ENCODE measurements around the gene TTBK2.

TTBK2 gene

DNA sequence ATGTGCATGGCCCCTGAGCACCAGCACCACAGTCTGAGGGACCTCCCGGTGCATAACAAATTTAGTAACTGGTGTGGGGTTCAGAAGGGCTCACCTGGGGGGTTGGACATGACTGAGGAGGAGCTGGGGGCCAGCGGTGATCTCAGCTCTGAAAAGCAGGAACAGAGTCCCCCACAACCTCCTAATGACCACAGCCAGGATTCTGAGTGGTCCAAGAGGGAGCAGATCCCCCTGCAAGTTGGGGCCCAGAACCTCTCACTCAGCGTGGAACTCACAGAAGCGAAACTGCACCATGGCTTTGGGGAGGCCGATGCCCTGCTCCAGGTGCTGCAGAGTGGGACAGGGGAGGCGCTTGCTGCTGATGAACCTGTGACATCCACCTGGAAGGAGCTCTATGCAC lies 226.6 kb downstream of the TTBK2 start:
- no peak for DNase-seq (ENCODE audit: low read depth in 2 of 2)

DNA sequence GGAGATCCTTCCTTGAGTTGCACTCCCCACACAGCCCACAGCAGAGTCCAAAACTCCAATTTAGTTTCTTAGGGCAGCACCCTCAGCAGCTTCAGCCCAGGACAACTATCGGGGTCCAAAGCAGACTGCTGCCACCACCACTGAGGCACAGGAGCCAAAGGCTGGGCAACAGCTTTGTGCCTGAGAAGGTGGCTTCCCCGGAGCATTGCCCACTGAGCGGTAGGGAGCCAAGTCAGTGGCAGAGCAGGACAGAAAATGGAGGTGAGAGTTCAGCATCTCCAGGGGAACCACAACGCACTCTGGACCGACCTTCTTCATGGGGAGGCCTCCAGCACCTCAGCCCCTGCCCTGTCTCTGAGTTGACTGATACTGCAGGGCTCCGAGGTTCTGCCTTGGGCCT lies 227.1 kb downstream of the TTBK2 start:
- no peak for DNase-seq (ENCODE audit: low read depth in 2 of 2)

- no peak for DNase-seq (ENCODE audit: low read depth in 2 of 2)
Observed at GRCh38 chr15:42692997-42693396, 227.6 kb downstream of the TTBK2 start.

- no peak for DNase-seq (ENCODE audit: low read depth in 2 of 2)
Observed at GRCh38 chr15:42692536-42692935, 228.0 kb downstream of the TTBK2 start.

DNA sequence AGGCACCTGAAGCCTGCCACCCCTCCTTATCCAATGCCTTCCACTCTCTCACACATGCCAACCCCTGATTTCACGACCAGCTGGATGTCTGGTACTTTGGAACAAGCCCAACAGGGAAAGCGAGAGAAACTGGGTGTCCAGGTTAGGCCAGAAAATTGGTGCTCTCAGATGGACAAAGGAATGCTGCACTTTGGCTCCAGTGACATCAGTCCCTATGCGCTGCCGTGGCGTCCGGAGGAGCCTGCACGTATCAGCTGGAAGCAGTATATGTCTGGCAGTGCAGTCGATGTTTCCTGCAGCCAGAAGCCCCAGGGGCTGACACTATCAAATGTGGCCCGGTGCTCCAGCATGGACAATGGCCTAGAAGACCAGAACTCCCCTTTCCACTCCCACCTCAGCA lies 228.8 kb downstream of the TTBK2 start:
- DNase-seq (ENCODE audit: low read depth in 2 of 2): no peak

DNA sequence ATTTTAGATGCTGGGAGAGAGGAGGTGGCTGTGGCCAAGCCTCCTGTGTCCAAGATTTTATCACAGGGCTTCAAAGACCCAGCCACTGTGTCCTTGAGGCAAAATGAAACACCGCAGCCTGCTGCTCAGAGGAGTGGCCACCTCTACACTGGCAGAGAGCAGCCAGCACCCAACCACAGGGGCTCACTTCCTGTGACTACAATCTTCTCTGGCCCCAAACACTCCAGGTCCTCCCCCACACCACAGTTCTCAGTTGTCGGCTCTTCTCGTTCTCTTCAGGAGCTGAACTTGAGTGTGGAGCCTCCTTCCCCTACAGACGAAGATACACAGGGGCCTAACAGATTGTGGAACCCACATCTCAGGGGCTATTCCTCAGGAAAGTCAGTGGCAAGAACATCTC lies 229.3 kb downstream of the TTBK2 start:
- no peak for DNase-seq (ENCODE audit: low read depth in 2 of 2)

All from activated CD8-positive, alpha-beta memory T cell treated with anti-CD3 and anti-CD28 coated beads for 4 hours (primary cell).